Measurements from ENCODE around the gene POMT2.
A peak's percentile ranks its signal among the peaks of the same experiment; 100 is the strongest.
"Not testable (repeated sequence)": the region's sequence is repeated elsewhere in the genome, so short reads cannot be mapped to it uniquely, and the experiment has no call there.

Gene POMT2

DNA sequence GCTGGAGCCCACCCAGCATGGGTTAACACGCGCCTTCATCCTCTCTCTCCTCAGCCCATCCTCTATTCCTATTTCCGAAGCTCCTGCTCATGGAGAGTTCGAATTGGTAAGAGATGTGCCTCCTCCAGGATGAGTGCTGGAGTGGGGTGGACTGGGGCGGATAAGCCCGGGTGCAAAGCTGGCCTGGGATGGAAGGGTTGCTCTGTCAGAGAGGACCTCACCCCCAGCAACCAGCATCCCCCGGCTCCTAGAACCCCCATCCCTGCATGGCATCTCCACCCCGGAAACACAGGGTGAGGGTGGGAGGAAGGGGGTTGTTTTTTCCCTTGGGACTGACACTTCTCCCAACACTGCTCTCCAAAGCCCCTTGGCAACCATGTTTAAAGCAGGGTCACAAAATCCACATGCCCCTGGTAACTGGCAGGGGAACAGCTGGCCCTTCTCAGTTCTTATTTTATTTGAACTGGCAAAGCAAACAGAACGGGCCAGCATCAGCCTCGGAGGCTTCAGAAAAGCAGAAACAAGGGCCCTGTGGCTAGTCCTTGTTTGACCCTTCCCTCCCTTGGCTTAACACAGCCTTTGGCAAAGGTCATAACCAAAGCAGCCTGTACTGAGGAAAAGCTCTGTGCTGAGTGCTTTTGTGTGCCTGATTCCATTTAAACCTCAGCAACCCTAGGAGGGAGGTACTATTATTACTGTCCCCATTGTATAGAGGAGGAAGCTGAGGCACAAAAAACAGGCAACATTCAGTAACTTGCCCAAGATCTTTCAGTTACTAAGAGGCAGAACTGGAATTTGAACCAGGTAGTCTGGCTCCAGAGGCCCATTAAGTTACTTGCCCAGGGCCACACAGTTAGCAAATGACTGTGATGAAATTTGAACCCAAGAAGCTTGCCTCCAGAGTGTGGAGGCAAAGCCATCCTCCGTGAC lies 4.4 kb upstream of the POMT2 start:
- peak; percentile 41 for DNase-seq

DNA sequence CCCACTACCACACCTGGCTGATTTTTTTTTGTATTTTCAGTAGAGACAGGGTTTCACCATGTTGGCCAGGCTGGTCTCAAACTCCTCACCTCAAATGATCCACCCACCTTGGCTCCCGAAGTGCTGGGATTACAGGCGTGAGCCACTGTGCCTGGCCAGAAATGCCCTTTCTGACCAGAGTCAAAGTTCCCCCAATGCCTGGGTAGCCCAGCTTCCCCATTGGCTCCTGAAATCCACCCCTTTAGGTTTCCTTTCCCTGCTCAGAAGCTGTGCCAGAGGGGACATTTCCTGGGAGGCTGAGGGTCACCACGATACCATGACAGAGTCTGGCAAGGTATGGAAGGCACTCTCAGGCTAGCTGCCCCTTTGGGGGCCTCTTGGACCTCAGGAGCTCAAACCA lies 3.6 kb upstream of the POMT2 start:
- no peak for DNase-seq

DNA sequence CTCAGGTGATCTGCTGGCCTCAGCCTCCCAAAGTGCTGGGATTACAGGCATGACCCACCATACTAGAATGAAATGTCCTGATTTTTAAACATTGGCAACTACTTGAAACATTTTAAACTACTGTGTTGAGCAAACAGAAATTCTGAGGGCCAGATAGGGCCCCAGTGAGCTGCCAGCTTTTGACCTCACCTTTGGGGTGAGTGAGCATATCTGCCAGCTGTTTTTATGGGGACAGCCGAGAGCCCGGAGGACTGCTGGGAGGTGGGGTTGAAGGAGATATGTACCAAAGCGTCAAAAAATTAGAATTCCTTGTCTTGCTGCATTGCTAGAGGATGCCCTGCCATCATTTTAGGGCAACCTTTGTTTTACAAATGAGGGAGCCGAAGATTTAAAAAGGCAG lies 2.9 kb upstream of the POMT2 start:
- no peak for DNase-seq

DNA sequence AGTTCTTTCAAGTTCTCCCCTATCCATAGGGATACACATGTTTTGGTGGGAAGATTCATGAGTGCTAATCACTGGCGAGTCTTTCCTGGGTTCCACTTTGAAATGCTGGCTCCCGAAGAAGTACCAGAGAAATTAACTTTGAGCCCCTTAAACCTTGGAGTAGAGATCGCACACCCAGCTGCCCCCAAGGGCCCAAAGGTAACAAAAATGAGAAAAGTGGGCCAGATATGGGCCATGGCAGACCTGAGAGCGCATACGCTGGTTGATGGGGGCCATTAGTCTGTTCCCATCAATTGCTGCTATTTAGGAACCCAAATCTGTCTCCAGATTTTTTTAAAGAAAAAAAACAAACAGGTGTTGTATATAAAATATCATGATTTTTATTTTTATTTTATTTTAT lies 2.3 kb upstream of the POMT2 start:
- no peak for DNase-seq

DNA sequence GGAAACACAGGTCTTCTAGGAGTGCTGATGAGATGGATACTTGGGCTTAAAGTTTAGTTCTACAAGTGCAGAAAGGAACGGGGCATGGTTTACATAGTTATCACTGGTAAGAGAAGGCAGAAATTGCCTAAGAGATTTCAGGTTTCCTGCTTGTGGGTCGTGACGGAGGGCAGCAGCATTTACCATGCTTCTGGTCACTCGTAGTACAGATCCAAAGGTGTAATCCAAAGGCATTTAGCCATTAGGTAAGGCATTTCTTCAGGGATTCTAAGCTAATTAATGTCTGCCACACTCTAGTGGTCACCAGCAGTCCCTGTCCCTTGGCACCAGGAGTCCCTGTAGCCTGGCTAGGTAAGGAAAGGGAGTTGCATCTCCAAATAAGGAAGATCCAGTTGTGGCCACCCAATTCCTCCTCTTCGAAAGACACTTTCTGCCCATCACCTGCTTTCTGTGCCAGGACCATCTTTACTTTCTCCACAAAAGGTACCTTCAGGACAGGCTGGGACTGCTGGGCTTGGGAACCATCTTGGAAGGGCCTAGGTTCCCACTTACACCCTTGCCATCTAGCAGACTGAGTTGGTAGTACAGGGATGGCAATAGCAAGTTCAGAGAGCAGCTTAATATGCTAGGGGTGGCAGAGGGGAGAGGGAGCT lies 1.7 kb upstream of the POMT2 start:
- DNase-seq, result no peak

DNA sequence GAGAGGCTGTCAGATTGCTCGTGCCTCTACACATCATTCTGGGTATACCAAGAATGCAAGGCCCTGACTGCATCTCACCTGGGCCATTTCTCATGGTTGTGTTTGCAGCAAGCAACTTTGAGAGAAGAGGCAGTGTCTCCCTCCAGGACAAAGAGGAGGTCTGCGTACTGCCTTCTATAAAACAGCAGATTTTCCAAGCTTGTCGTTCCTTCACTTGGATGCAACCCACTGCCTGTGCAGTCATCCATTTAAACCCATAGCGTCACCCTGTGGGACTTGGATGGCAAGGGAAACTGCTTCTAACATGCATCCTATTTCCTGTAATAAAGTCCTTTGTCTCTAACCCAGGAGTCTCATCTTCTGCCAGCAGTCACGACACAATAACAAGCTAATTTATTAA lies 1.3 kb downstream of the POMT2 start:
- DNase-seq, result no peak

DNA sequence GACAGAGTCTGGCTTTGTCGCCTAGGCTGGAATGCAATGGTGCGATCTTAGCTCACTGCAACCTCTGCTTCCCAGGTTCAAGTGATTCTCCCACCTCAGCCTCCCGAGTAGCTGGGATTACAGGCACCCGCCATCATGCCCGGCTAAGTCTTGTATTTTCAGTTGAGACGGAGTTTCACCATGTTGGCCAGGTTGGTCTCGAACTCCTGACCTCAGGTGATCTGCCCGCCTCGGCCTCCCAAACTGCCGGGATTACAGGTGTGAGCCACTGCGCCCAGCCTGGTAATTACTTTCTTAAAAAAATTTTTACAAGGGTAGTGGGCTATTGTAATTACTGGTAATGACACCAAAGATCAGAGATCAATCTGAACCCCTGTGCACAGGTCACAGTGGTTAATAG lies 1.9 kb downstream of the POMT2 start:
- not testable (repeated sequence) for DNase-seq

DNA sequence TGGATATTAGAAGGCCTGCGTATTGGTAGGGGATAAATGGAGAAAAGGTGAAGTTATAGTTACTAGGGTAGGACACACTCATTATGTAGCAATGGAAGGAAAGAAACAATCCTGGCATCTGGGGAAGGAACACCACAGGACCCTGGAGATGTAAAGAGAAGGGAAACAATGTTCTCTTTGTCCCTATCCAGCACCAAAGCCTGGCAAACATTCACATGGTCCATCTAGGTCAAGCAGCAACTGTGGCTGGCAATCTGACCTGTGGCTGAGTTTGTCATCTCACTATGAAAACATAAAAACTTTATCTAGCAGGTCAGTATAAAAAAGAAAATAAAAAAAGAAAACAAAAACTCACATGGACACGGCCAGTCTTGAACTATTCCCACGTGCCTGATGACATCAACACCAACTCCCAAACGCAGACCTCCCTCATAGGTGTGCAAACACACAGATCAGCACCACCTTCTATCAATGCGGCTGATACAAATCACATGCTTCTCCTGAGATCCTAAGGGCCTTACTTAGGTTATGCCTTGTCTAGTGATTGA lies 2.6 kb downstream of the POMT2 start:
- DNase-seq, result no peak

DNA sequence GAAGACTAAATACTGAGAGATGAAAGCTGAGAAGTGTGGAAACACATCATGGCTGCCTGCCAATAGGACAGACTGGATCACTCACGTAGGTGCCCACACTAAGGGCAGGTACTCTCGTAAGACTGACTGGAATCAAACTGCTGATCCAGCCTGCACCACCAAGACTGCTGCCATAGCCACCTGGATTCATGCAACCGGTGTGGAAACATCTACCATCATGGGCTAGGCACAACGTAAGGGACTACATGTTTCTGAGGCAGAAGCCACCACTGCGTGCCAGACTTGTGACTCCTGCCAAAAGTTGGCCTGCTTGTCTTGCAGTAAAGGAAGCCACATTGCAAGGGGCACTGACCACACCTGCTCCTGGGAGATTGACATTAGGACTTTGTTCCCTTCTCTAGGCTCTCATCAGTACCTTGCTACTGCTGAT lies 3.8 kb downstream of the POMT2 start:
- no peak for DNase-seq

DNA sequence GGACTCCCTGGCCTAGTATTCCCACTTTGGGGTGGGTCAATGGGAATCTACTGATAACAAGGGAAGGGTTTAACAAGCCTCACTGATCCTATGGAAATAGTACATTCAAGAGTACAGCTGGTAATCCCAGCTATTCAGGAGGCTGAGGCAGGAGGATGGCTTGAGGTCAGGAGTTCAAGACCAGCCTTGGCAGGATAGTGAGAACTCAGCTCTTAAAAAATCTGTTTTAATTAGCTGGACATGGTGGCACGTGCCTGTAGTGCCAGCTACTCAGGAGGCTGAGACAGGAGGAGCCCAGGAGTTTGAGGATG lies 4.5 kb downstream of the POMT2 start:
- no peak for DNase-seq

DNA sequence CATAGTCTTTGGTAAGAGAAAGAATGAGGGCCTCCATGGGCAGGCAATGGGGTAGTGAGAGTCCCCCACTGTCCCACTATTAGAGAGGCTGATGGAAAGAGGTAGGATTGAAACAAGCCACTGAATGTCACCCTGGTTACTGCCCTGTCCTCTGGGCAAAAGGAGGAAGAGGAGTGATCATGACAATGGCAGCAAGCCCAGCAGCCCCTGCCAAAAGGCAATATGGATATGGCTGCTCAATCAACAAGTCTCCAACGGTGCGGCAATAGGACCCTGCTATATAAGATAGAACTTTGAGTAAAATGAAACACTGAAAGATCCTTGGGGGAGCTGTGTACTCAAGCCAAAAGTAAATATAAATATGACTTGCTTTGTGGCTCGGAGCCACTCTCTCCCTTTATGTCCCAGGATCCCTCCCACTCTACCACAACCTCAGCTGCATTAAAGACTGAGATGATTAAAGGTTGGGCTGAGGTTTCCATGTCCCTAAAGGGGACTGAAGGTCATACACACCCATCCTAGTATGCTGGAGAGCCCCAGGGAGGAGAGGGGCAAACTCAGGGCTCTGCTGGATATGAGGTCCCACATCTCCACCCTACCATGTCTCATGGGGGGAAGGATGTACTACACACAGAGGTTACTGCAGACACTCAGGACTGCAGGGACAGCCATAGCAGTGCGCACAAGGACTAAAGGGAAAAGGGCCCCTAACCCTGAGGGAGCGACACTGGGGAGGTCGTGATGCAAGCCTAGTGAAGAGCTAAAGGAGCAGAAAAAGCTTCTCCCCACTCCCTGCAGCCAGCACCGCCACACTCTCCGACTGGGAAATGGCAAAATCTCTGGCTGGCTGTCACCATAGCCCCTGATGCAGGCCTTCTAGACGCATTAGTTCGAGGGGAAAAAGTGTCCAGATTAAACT lies 5.9 kb downstream of the POMT2 start:
- no peak for DNase-seq

DNA sequence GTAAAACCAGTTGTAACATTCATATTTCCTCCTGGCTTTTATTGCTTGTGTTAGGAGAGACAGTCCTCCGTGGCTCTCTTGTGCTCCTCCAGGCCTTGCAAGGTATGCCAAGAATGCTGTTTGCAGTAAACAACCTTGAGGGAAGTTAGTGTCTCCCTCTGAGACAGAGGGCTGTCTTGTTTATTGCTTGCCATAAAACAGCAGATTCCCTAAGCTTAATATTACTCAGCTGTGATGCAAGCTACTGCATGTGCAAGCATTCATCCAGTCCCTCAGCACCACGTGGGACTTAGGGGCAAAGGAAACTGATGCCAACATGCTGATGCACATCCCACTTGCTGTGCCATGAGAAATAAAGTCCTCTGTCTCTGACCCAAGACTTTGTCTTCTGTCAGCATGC lies 6.6 kb downstream of the POMT2 start:
- DNase-seq, result no peak

DNA sequence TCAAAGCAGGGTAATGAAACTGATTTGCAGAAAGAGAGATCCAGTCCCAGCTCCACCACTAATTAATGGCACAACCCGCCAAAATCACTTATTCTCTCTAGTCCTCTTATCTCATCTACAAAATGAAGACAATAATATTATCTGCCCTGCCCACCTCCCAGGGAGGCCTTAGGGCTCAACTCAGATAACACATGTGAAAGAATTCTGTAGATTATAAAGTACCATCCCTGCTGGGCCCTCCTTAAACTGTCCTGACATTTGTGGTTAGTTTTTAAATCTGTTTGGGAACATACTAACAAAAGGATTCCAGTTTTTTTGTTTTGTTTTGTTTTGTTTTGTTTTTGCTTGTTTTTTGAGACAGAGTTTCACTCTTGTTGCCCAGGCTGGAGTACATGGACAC lies 7.3 kb downstream of the POMT2 start:
- DNase-seq, result no peak

DNA sequence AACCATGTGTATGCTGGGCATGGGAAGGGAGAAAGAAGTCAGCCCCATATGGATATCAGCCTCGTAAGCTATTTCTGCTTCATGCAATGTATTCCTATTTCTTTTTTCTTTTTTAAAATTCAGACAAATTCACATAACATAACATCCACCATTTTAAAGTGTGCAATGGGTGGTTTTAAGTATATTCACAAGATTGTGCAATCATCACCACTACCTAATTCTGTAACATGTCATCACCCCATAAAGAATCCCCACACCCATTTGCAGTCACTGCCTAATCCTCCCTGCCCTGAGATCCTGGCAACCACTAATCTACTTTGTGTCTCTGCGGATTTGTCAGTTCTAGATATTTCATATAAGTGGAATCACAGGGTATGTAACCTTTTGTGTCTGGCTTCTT lies 9.5 kb downstream of the POMT2 start:
- no peak for DNase-seq

DNA sequence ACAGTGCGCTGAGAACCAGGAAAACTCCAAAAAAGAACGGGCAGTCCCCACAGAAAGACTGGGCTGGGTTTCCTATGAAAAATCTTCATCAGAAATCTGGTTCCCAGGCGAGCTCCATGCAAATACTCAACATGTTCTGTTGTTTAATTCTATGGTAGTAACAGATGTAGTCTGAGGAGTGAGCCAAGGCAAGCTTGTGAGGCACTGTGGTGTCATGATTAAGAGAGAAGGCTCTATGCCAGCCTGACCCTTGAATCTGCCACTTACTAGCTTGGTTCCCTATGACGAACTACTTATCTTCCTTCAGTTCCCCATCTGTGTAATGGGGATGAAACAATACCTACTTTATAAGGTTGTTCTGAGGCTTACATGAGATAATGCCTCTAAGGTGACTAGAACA lies 10.7 kb downstream of the POMT2 start:
- no peak for DNase-seq

DNA sequence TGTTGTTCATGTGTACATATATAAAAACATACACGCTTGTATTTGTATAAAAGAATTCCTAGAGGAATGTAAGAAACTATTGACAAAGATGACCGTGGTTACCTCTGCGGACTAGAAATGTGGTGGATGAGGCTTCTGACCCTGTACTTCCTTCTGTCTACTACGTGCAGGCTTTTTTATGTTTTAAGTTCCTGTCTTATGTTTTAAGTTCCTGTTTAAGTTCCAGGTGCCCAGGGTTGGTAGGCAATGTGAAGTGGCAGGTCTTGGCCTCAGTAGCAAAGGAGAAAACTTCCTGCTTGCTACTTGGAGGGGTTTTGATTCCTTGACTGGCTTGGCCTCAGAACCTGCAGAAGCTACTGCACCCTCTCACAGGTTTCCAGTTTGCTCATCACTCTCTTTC lies 11.6 kb downstream of the POMT2 start:
- no peak for DNase-seq

DNA sequence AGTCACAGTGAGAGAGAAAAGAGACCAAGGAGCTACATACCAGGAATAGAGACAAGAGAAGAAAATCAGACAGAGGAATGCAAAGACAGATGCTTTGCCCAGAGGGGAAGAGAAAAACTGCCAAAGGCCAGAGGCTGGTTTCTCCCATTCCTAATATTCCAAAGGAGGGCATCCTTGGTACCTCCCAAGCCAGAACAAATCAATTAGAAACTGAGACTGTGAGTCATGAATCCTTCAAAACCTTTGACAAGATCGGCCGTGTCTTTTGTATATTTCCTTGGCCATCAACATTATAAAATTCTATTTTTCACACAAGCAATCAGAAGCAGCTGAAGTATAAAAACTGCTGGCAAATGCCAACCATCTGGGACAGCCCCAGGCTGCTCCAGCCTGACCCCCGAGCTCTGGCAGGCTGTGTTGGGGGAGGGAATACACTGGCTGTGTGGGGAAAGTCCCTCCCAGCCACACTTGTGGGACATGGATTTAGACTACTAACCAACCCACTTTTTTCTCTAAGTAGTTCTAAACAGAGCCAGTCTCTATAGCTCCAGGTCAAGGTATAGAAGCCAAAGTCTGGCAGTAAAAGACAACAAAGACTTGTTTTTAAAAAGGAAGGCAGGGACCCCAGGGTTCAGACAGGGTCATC lies 13.7 kb downstream of the POMT2 start:
- DNase-seq, result no peak

DNA sequence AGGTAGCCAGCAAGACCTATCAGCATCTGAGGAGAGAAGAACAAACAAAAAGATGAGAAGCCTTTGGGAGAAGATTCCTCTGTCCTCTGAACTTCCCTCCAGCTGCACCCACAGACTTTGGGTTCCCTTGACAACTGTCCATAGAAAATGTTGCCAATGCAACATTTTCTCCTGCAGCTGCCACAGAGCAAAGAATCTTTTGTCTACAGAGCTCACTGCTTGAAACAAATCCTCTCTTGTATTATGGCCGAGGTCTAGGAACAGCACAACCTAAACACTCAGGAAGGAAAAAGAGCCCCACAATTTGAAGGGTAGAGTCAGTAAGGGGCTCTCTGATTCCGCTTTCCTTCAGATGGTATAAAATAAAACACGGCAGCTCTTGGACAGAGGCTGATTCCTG lies 14.3 kb downstream of the POMT2 start:
- no peak for DNase-seq

DNA sequence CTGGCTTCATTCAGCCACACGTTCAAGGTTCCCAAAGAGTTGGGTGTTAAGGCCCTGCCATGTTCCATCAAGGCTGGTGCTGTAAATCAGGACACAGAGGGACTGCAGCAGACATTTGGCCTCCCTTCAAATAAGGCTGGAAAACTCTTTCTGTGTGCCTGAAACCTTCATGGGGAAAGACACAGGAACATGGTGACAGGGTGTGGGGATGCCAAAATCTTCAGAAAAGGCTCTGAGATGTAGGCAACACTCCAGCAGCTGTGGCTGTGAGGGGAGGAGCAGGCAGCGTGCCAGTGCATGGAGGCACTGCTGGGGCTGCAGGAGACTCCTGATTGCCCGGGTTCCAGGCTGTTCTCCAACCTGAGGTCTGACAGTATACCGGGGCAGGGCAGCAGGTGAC lies 15.0 kb downstream of the POMT2 start:
- no peak for DNase-seq

DNA sequence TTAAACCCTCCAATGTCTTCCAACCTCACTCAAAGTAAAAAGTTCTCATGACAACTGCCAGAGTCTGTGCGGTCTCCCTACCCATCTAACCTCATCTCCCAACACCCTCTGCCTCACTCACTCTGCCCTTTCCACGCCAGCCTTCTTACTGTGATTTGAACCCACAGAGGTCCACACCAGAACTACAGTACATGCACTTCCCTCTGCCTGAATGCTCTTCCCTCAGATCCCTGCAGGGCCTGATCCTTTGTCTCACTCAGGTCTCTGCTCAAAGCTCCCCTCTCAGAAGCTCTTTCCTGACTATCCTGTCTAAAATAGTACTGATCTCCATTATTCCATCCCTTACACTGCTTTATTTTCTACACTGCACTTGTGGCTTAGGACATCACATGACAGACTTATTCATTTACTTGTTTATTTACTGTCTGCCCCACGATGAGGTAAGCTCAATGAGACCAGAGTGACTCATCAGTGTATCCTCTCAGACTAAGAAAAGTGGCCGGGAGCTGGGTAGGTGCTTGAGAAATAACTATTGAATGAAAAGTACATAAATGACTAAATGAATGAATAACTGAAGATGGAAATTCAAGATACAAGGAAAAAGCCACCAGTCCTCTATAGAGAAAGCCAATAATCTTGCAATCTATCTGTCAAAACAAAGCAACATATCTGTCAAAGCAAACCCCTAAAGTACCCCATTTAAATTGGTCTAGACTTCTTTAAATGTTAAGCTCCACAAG lies 17.1 kb downstream of the POMT2 start:
- DNase-seq, result peak; percentile 95

DNA sequence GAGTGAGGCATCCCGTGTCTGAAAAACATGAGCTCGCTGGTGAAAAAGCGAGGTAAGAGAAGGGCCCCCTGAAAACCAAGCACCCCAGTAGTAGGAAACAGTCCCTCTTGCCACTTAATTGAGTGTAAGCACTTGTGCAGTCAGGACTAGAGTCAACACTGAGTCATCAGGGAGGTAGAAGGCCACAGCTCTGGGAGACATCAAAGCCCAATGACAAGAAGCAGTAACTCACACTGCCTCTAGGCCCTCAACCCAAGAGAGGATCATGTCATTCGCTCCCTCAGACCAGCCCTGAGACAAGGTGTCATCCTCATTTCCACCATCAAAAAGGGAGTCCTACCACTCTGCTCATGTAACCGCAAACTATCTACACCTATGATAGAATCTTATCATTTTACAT lies 17.8 kb downstream of the POMT2 start:
- peak; percentile 96 for DNase-seq

DNA sequence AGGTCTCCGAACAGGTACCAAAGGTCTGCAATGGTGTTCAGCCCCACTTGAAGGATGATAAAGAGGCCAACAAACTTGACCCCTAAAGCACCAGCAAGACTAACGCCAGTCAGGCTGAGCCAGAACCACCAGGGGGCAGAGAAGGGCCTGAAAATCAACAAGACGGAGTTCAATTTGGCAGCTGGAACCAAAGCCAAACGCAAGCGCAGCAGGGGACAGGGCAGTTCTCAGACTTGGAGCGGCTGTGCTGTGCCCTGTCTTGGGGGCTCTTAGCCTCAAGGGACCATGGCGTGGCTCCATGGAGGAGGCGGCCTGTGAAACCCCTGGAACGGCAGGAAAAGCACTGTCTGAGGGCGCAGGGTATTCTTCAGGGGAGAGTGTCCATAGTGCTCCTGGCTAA lies 19.6 kb downstream of the POMT2 start:
- DNase-seq, result peak; percentile 79

Measured in DMS53 (cell line).